ENCODE results near the gene OR1K1.

Gene OR1K1

DNA sequence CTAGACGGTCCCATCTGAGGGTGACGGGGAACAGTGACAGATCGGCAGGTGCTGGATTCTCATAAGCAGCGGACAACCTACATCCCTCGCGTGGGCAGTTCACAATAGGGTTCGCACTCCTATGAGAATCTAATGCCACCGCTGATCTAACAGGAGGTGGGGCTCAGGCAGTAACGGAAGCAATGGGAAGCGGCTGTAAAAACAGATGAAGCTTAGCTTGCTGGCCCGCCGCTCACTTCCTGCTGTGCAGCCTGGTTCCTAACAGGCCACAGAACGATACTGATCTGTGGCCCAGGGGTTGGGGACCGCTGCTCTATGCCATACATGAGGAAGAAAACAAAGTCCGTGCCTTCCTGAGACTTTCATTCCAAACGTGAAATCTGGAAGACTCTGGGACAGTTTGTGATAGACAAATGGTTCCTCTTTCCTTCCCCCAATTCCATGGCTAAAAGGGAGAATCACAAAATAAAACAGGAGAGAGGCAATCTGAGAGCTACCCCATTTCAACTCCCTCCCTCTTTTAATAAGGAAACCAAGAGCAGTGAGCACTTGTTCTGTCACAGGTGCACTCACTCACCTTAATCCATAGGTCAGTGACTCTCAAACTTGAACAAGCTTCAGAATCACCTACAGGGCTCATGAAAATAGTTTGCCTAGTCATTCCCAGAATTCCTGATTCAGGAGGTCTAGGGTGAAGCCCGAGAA, 16.4 kb downstream of the OR1K1 start:
- DNase-seq (ENCODE audit: low read depth) = no peak
- TF ChIP-seq, protein P1, sequence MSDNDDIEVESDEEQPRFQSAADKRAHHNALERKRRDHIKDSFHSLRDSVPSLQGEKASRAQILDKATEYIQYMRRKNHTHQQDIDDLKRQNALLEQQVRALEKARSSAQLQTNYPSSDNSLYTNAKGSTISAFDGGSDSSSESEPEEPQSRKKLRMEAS (IDR thresholded peaks at IDR 0.05; ENCODE audit: low read depth, low read length) = no peak
- TF ChIP-seq, protein P2, sequence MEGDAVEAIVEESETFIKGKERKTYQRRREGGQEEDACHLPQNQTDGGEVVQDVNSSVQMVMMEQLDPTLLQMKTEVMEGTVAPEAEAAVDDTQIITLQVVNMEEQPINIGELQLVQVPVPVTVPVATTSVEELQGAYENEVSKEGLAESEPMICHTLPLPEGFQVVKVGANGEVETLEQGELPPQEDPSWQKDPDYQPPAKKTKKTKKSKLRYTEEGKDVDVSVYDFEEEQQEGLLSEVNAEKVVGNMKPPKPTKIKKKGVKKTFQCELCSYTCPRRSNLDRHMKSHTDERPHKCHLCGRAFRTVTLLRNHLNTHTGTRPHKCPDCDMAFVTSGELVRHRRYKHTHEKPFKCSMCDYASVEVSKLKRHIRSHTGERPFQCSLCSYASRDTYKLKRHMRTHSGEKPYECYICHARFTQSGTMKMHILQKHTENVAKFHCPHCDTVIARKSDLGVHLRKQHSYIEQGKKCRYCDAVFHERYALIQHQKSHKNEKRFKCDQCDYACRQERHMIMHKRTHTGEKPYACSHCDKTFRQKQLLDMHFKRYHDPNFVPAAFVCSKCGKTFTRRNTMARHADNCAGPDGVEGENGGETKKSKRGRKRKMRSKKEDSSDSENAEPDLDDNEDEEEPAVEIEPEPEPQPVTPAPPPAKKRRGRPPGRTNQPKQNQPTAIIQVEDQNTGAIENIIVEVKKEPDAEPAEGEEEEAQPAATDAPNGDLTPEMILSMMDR (IDR thresholded peaks at IDR 0.05; ENCODE audit: low read depth, low read length) = no peak
- no peak for TF ChIP-seq POLR2A (IDR thresholded peaks at IDR 0.05; ENCODE audit: extremely low read depth, insufficient read length)
- TF ChIP-seq MYC (IDR thresholded peaks at IDR 0.05; ENCODE audit: low read depth, low read length) = no peak
- H3K4me3 ChIP-seq (ENCODE audit: low read depth, low read length) = no peak overlapping the region

DNA sequence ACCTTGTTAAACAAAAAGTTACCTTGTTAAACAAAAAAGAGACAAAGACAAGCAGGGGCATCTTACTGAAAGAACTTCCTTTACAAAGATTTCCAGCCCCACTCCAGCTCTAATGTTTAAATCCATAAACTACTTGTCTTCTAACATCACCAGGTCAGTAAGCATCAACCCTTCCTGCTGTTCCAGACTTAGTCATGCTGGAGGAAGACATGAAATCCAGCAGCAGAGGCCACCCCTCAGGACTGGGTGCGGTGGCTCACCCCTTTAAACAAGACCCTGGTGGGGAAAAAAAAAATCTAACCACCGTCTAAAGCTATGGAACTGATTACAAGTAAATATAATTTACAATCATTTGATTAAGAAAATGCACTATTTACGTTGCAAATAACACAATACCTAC, 19.4 kb downstream of the OR1K1 start:
- DNase-seq (ENCODE audit: low read depth) = no peak
- TF ChIP-seq, protein P2 (IDR thresholded peaks at IDR 0.05; ENCODE audit: low read depth, low read length) = no peak
- TF ChIP-seq, protein P1 (IDR thresholded peaks at IDR 0.05; ENCODE audit: low read depth, low read length) = no peak
- no peak for TF ChIP-seq MYC (IDR thresholded peaks at IDR 0.05; ENCODE audit: low read depth, low read length)
- TF ChIP-seq POLR2A (IDR thresholded peaks at IDR 0.05; ENCODE audit: extremely low read depth, insufficient read length) = no peak
- no peak overlapping the region for H3K4me3 ChIP-seq (ENCODE audit: low read depth, low read length)

DNA sequence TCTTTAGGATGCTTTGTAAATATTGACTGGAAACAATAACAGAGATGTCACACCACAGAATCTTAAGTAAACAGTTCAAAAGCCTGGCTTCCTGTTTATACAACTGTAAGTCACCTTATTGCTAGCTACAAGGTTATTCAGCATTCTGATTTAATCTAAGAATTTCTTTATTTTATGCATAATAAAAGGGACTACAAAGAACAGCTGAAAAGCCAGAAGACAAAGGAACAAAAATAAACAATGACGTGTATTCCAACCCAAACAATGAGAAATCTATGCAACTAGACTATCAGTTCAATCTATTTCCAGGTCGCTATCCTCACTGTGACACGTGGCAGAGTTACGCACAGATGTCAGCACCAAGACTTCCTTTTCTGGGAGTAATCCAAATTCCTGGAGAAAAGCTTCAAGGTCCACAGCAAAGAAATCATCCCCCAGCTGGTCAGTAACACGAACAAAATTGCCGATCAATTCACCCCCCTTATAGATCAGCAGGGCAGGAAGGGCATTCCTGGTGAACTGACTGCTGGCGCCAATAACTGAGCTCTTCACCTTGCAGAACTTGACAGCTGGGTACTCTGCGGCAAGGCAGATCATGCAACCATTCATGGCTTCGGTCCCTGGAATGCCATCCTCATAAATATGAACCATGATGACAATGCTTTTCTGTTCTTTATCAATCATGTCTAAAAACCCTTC, 20.0 kb downstream of the OR1K1 start:
- DNase-seq (ENCODE audit: low read depth) = no peak
- TF ChIP-seq MYC (IDR thresholded peaks at IDR 0.05; ENCODE audit: low read depth, low read length) (no peak), POLR2A (IDR thresholded peaks at IDR 0.05; ENCODE audit: extremely low read depth, insufficient read length) (no peak)
- TF ChIP-seq, protein P1 (IDR thresholded peaks at IDR 0.05; ENCODE audit: low read depth, low read length) = no peak
- TF ChIP-seq, protein P2 (IDR thresholded peaks at IDR 0.05; ENCODE audit: low read depth, low read length) = no peak
- H3K4me3 ChIP-seq (ENCODE audit: low read depth, low read length) = no peak overlapping the region

DNA sequence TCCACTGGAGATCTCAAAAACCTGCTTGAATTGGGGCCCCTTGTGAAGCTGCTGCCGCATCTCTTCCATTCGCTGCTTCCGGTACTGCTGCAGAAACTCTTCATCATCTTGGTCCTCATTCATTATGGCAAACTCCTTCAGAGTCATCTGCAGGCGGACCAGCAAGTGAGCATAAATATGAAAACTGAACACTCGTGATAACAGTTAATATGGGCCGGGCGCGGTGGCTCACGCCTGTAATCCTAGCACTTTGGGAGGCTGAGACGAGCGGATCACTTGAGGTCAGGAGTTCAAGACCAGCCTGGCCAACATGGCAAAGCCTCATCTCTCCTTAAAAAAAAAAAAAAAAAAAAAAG, 20.5 kb downstream of the OR1K1 start:
- no peak overlapping the region for H3K4me3 ChIP-seq (ENCODE audit: low read depth, low read length)
- TF ChIP-seq MYC (IDR thresholded peaks at IDR 0.05; ENCODE audit: low read depth, low read length) (no peak), POLR2A (IDR thresholded peaks at IDR 0.05; ENCODE audit: extremely low read depth, insufficient read length) (no peak)
- TF ChIP-seq, protein P1 (IDR thresholded peaks at IDR 0.05; ENCODE audit: low read depth, low read length) = no peak
- TF ChIP-seq, protein P2 (IDR thresholded peaks at IDR 0.05; ENCODE audit: low read depth, low read length) = no peak
- no peak for DNase-seq (ENCODE audit: low read depth)

DNA sequence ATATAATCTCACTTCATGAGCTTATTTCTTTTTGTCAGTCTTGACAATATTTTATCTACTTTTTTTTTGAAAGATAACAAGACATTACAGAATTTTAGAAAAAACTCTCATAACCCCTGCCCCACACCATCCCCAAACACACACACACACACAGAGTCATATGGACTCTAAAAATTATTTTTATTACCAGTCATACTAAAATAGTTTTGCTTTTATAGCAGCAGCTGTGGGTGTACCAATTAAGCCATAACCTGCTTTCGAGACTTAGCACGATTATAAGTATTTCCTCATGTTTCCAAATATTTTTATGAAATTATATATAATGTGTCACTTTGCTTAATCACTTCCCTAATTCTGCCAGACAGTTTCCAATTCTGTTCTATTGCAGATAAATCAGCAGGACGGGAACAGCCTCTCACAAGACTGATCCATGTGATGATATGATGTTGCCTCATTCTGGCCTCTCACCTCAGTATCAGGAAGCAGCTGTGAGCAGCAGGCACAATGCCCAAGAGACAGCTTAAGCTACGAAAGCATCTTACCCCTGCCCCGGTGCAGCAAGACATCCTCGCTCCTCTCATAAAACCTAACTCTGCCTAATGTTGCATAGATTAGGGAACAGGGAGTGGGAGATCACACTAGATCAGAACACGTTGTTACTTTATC, 21.5 kb downstream of the OR1K1 start:
- peak; percentile 68 for DNase-seq (ENCODE audit: low read depth)
- H3K4me3 ChIP-seq (ENCODE audit: low read depth, low read length) = no peak overlapping the region
- TF ChIP-seq, protein P2 (IDR thresholded peaks at IDR 0.05; ENCODE audit: low read depth, low read length) = no peak
- TF ChIP-seq, protein P1 (IDR thresholded peaks at IDR 0.05; ENCODE audit: low read depth, low read length) = peak; percentile 30; the same call in 1 of the 2 replicates
- TF ChIP-seq POLR2A (IDR thresholded peaks at IDR 0.05; ENCODE audit: extremely low read depth, insufficient read length) (no peak), MYC (IDR thresholded peaks at IDR 0.05; ENCODE audit: low read depth, low read length) (0 out of 2 replicates have a peak, but pooled peaks have one; percentile 12)

All from NB4 (cell line).